ENCODE data around the gene KIRREL3. TPM values are rescaled to one million over a fixed set of nuclear protein-coding genes. Genes with fewer than 3 reads are reported as not detected.

KIRREL3 gene
- total and polyA plus RNA-seq, 5 donors from 2014 or later: not detected

GRCh38 chr11:126431401-126432064 is 569.0 kb downstream of the KIRREL3 start:
- H3K27ac Mint-ChIP-seq: no peak overlapping the region
- DNase-seq: no peak
- Histone ChIP-seq H3K9me3 (ENCODE audit: control insufficient read depth in 2 of 2, low read length in 2 of 2) (no peaks in the 10 kb centered on the region), H3K27me3 (ENCODE audit: control insufficient read depth, insufficient read depth, low read length) (no peaks in the 10 kb centered on the region), H3K27ac (ENCODE audit: insufficient read depth, low read length, poor library complexity, severe bottlenecking) (no peak overlapping the region), H3K36me3 (ENCODE audit: control insufficient read depth, insufficient read depth, low read length) (no peaks in the 10 kb centered on the region), H3K4me1 (ENCODE audit: control insufficient read depth, insufficient read depth, low read length, poor library complexity, severe bottlenecking) (no peaks in the 10 kb centered on the region), H3K4me3 (ENCODE audit: low read depth, low read length) (no peak overlapping the region)
- no peaks in the 10 kb centered on the region for H3K27me3 Mint-ChIP-seq
- H3K36me3 Mint-ChIP-seq: no peaks in the 10 kb centered on the region
- H3K4me3 Mint-ChIP-seq: no peak overlapping the region
- no peaks in the 10 kb centered on the region for H3K9me3 Mint-ChIP-seq
- no peaks in the 10 kb centered on the region for H3K4me1 Mint-ChIP-seq
- ATAC-seq (ENCODE audit: low read depth in 2 of 2): no peak

GRCh38 chr11:126430581-126431335 is 569.8 kb downstream of the KIRREL3 start:
- Mint-ChIP-seq H3K27me3 (no peaks in the 10 kb centered on the region), H3K4me1 (no peaks in the 10 kb centered on the region), H3K9me3 (no peaks in the 10 kb centered on the region), H3K4me3 (no peak overlapping the region), H3K36me3 (no peaks in the 10 kb centered on the region), H3K27ac (no peak overlapping the region)
- DNase-seq: no peak
- H3K9me3 ChIP-seq (ENCODE audit: control insufficient read depth in 2 of 2, low read length in 2 of 2): no peaks in the 10 kb centered on the region
- no peak overlapping the region for H3K4me3 ChIP-seq (ENCODE audit: low read depth, low read length)
- no peak overlapping the region for H3K27ac ChIP-seq (ENCODE audit: insufficient read depth, low read length, poor library complexity, severe bottlenecking)
- ATAC-seq (ENCODE audit: low read depth in 2 of 2): no peak
- no peaks in the 10 kb centered on the region for H3K36me3 ChIP-seq (ENCODE audit: control insufficient read depth, insufficient read depth, low read length)
- no peaks in the 10 kb centered on the region for H3K27me3 ChIP-seq (ENCODE audit: control insufficient read depth, insufficient read depth, low read length)
- no peaks in the 10 kb centered on the region for H3K4me1 ChIP-seq (ENCODE audit: control insufficient read depth, insufficient read depth, low read length, poor library complexity, severe bottlenecking)

- no peak for ATAC-seq (ENCODE audit: low read depth in 2 of 2)
- peaks cover 3% of the 10 kb centered on the region for H3K27me3 Mint-ChIP-seq
- Histone ChIP-seq H3K27ac (ENCODE audit: insufficient read depth, low read length, poor library complexity, severe bottlenecking) (no peak overlapping the region), H3K36me3 (ENCODE audit: control insufficient read depth, insufficient read depth, low read length) (no peaks in the 10 kb centered on the region), H3K27me3 (ENCODE audit: control insufficient read depth, insufficient read depth, low read length) (no peaks in the 10 kb centered on the region), H3K4me1 (ENCODE audit: control insufficient read depth, insufficient read depth, low read length, poor library complexity, severe bottlenecking) (no peaks in the 10 kb centered on the region), H3K4me3 (ENCODE audit: low read depth, low read length) (no peak overlapping the region), H3K9me3 (ENCODE audit: control insufficient read depth in 2 of 2, low read length in 2 of 2) (no peaks in the 10 kb centered on the region)
- no peaks in the 10 kb centered on the region for H3K9me3 Mint-ChIP-seq
- H3K4me3 Mint-ChIP-seq: no peak overlapping the region
- H3K4me1 Mint-ChIP-seq: peaks cover 0 to 2% (median 0%) of the 10 kb centered on the region in 4 donors
- no peak overlapping the region for H3K27ac Mint-ChIP-seq
- DNase-seq: no peak
- H3K36me3 Mint-ChIP-seq: no peaks in the 10 kb centered on the region
Observed at GRCh38 chr11:126426820-126427749, 573.5 kb downstream of the KIRREL3 start.

- H3K27me3 ChIP-seq (ENCODE audit: control insufficient read depth, insufficient read depth, low read length): no peaks in the 10 kb centered on the region
- no peaks in the 10 kb centered on the region for H3K9me3 ChIP-seq (ENCODE audit: control insufficient read depth in 2 of 2, low read length in 2 of 2)
- Mint-ChIP-seq H3K27me3 (peaks cover 5% of the 10 kb centered on the region), H3K27ac (no peak overlapping the region), H3K36me3 (no peaks in the 10 kb centered on the region), H3K4me3 (no peak overlapping the region), H3K9me3 (no peaks in the 10 kb centered on the region), H3K4me1 (peaks cover 0 to 2% (median 0%) of the 10 kb centered on the region in 4 donors)
- ATAC-seq (ENCODE audit: low read depth in 2 of 2) (no peak), DNase-seq (no peak)
- H3K4me1 ChIP-seq (ENCODE audit: control insufficient read depth, insufficient read depth, low read length, poor library complexity, severe bottlenecking): no peaks in the 10 kb centered on the region
- H3K36me3 ChIP-seq (ENCODE audit: control insufficient read depth, insufficient read depth, low read length): no peaks in the 10 kb centered on the region
- no peak overlapping the region for H3K4me3 ChIP-seq (ENCODE audit: low read depth, low read length)
- no peak overlapping the region for H3K27ac ChIP-seq (ENCODE audit: insufficient read depth, low read length, poor library complexity, severe bottlenecking)
Observed at GRCh38 chr11:126426106-126426505, 574.5 kb downstream of the KIRREL3 start.

- H3K4me1 Mint-ChIP-seq: peaks cover 0 to 5% (median under 1%) of the 10 kb centered on the region in 4 donors
- Histone ChIP-seq H3K36me3 (ENCODE audit: control insufficient read depth, insufficient read depth, low read length) (no peaks in the 10 kb centered on the region), H3K9me3 (ENCODE audit: control insufficient read depth in 2 of 2, low read length in 2 of 2) (no peaks in the 10 kb centered on the region), H3K27ac (ENCODE audit: insufficient read depth, low read length, poor library complexity, severe bottlenecking) (no peak overlapping the region), H3K27me3 (ENCODE audit: control insufficient read depth, insufficient read depth, low read length) (no peaks in the 10 kb centered on the region), H3K4me1 (ENCODE audit: control insufficient read depth, insufficient read depth, low read length, poor library complexity, severe bottlenecking) (no peaks in the 10 kb centered on the region), H3K4me3 (ENCODE audit: low read depth, low read length) (no peak overlapping the region)
- ATAC-seq (ENCODE audit: low read depth in 2 of 2): no peak
- no peaks in the 10 kb centered on the region for H3K9me3 Mint-ChIP-seq
- no peak for DNase-seq
- H3K4me3 Mint-ChIP-seq: no peak overlapping the region
- H3K27me3 Mint-ChIP-seq: peaks cover 5% of the 10 kb centered on the region
- H3K27ac Mint-ChIP-seq: no peak overlapping the region
- H3K36me3 Mint-ChIP-seq: no peaks in the 10 kb centered on the region
Observed at GRCh38 chr11:126424471-126425039, 576.0 kb downstream of the KIRREL3 start.

GRCh38 chr11:126423743-126424142 is 576.8 kb downstream of the KIRREL3 start:
- DNase-seq: no peak
- no peaks in the 10 kb centered on the region for H3K27me3 ChIP-seq (ENCODE audit: control insufficient read depth, insufficient read depth, low read length)
- no peak overlapping the region for H3K4me3 Mint-ChIP-seq
- peaks cover 5% of the 10 kb centered on the region for H3K27me3 Mint-ChIP-seq
- H3K4me1 ChIP-seq (ENCODE audit: control insufficient read depth, insufficient read depth, low read length, poor library complexity, severe bottlenecking): no peaks in the 10 kb centered on the region
- no peak overlapping the region for H3K4me3 ChIP-seq (ENCODE audit: low read depth, low read length)
- no peak overlapping the region for H3K27ac ChIP-seq (ENCODE audit: insufficient read depth, low read length, poor library complexity, severe bottlenecking)
- no peaks in the 10 kb centered on the region for H3K36me3 ChIP-seq (ENCODE audit: control insufficient read depth, insufficient read depth, low read length)
- peaks cover 0 to 5% (median under 1%) of the 10 kb centered on the region in 4 donors for H3K4me1 Mint-ChIP-seq
- no peaks in the 10 kb centered on the region for H3K9me3 Mint-ChIP-seq
- no peaks in the 10 kb centered on the region for H3K36me3 Mint-ChIP-seq
- H3K9me3 ChIP-seq (ENCODE audit: control insufficient read depth in 2 of 2, low read length in 2 of 2): no peaks in the 10 kb centered on the region
- no peak for ATAC-seq (ENCODE audit: low read depth in 2 of 2)
- no peak overlapping the region for H3K27ac Mint-ChIP-seq

- H3K36me3 Mint-ChIP-seq: no peaks in the 10 kb centered on the region
- no peaks in the 10 kb centered on the region for H3K9me3 Mint-ChIP-seq
- no peaks in the 10 kb centered on the region for H3K9me3 ChIP-seq (ENCODE audit: control insufficient read depth in 2 of 2, low read length in 2 of 2)
- H3K27ac ChIP-seq (ENCODE audit: insufficient read depth, low read length, poor library complexity, severe bottlenecking): no peak overlapping the region
- no peak for DNase-seq
- no peaks in the 10 kb centered on the region for H3K4me1 ChIP-seq (ENCODE audit: control insufficient read depth, insufficient read depth, low read length, poor library complexity, severe bottlenecking)
- H3K4me3 Mint-ChIP-seq: no peak overlapping the region
- no peak overlapping the region for H3K4me3 ChIP-seq (ENCODE audit: low read depth, low read length)
- H3K27me3 ChIP-seq (ENCODE audit: control insufficient read depth, insufficient read depth, low read length): no peaks in the 10 kb centered on the region
- H3K27ac Mint-ChIP-seq: peak overlapping the region in 1 of 3 donors; percentile 29
- no peaks in the 10 kb centered on the region for H3K36me3 ChIP-seq (ENCODE audit: control insufficient read depth, insufficient read depth, low read length)
- peaks cover 5% of the 10 kb centered on the region for H3K27me3 Mint-ChIP-seq
- ATAC-seq (ENCODE audit: low read depth in 2 of 2): no peak
- peaks cover 0 to 5% (median under 1%) of the 10 kb centered on the region in 4 donors for H3K4me1 Mint-ChIP-seq
Observed at GRCh38 chr11:126423154-126423553, 577.4 kb downstream of the KIRREL3 start.
